HCT116 (cell line): ENCODE data around the gene EXOSC7.

ENCODE experiments used
- CTCF ChIP-seq, 3 experiments: fragments of 200-600 bp in 1 of 3; sonication (generic) in 1 of 3; IDR thresholded peaks in 2 of 3; conservative IDR thresholded peaks in 1 of 3; 2 replicates each; pipeline ENCODE4 v1.5.1; 2012 to 2017; ENCODE audit warnings: low read depth in 2 of 3, low read length in 2 of 3, antibody characterized with exemption in 1 of 3, borderline replicate concordance in 1 of 3, control low read depth in 1 of 3, mild to moderate bottlenecking in 1 of 3, mixed read lengths in 1 of 3, mixed run types in 1 of 3, moderate library complexity in 1 of 3; ENCODE audit not compliant: insufficient read depth in 1 of 3
- EGR1 ChIP-seq: IDR thresholded peaks from 2 replicates; pipeline ENCODE4 v1.6.1; 2012; ENCODE audit warnings: low read depth
- EZH2 ChIP-seq: fragments of 200-600 bp; sonication (generic); IDR thresholded peaks from 2 replicates; pipeline ENCODE4 v1.6.1; 2017; ENCODE audit warnings: antibody characterized with exemption, mixed run types
- MAX ChIP-seq: IDR thresholded peaks from 2 replicates; pipeline ENCODE4 v1.6.1; 2012
- POLR2A ChIP-seq: IDR thresholded peaks from 2 replicates; pipeline ENCODE4 v1.7.0; 2011; ENCODE audit warnings: borderline replicate concordance; ENCODE audit not compliant: insufficient read depth, insufficient read length; ENCODE audit errors: extremely low read depth
- POLR2AphosphoS5 ChIP-seq: IDR thresholded peaks from 2 replicates; pipeline ENCODE4 v1.6.1; 2011; ENCODE audit warnings: mild to moderate bottlenecking, low read depth, low read length, moderate library complexity
- RAD21 ChIP-seq: IDR thresholded peaks from 2 replicates; pipeline ENCODE4 v1.6.1; 2012; ENCODE audit warnings: low read depth, mild to moderate bottlenecking
- REST ChIP-seq: IDR thresholded peaks from 2 replicates; pipeline ENCODE4 v1.6.1; 2012; ENCODE audit warnings: low read depth
- SIN3A ChIP-seq: IDR thresholded peaks from 2 replicates; pipeline ENCODE4 v1.6.1; 2012; ENCODE audit warnings: low read depth
- YY1 ChIP-seq: IDR thresholded peaks from 2 replicates; pipeline ENCODE4 v1.6.1; 2011; ENCODE audit warnings: low read length, low read depth, moderate library complexity, mild to moderate bottlenecking; ENCODE audit not compliant: insufficient replicate concordance; ENCODE audit errors: extremely low read depth
- ZFX ChIP-seq: fragments of 450-650 bp; IDR thresholded peaks from 2 replicates; pipeline ENCODE4 v1.6.1; 2017
- ZNF274 ChIP-seq: fragments of 200-500 bp; sonication (Bioruptor generic); IDR thresholded peaks from 2 replicates; pipeline ENCODE4 v1.6.1; 2014; ENCODE audit warnings: mild to moderate bottlenecking, low read depth, low read length, inconsistent platforms

GRCh38 chr3:44957986-44958385, 18.1 kb upstream of the EXOSC7 start:
- no peak for TF ChIP-seq CTCF (IDR thresholded peaks at IDR 0.05 in 2 of 3, conservative IDR thresholded peaks at IDR 0.05 in 1 of 3; ENCODE audit: borderline replicate concordance in 1 of 3, insufficient read depth in 1 of 3, low read depth in 2 of 3, low read length in 2 of 3)
- TF ChIP-seq EGR1 = no peak
- TF ChIP-seq POLR2A = no peak
- TF ChIP-seq EZH2 = no peak
- no peak for TF ChIP-seq YY1
- no peak for TF ChIP-seq SIN3A
- TF ChIP-seq ZFX = no peak
- TF ChIP-seq ZNF274 = no peak
- no peak for TF ChIP-seq MAX
- TF ChIP-seq REST = no peak
- TF ChIP-seq RAD21 = no peak
- no peak for TF ChIP-seq POLR2AphosphoS5
